Putamen (tissue), 1 donor: ENCODE data around the gene RNPS1.

Experiments used
- DNase-seq: peaks from one replicate; pipeline ENCODE4 v3.0.0-alpha.2; 2016; ENCODE audit warnings: low spot score

Gene RNPS1

GRCh38 chr16:2235695-2236336 is 32.1 kb downstream of the RNPS1 start:
- DNase-seq: no peak

- no peak for DNase-seq
These were observed 32.7 kb downstream of the RNPS1 start for GRCh38 chr16:2235234-2235651.

GRCh38 chr16:2234813-2235170 is 33.1 kb downstream of the RNPS1 start:
- DNase-seq: no peak

GRCh38 chr16:2233872-2234812 is 33.8 kb downstream of the RNPS1 start:
- DNase-seq: no peak

- no peak for DNase-seq
These were observed 34.7 kb downstream of the RNPS1 start for GRCh38 chr16:2233046-2233775.

GRCh38 chr16:2232094-2232990 is 35.6 kb downstream of the RNPS1 start:
- no peak for DNase-seq

- DNase-seq: no peak
These were observed 36.7 kb downstream of the RNPS1 start for GRCh38 chr16:2231016-2231931.

- no peak for DNase-seq
These were observed 37.5 kb downstream of the RNPS1 start for GRCh38 chr16:2230376-2230775.

GRCh38 chr16:2229632-2230250 is 38.2 kb downstream of the RNPS1 start:
- DNase-seq: no peak

- DNase-seq: no peak
These were observed 38.8 kb downstream of the RNPS1 start for GRCh38 chr16:2229091-2229490.

GRCh38 chr16:2228161-2228824 is 39.6 kb downstream of the RNPS1 start:
- no peak for DNase-seq

- no peak for DNase-seq
These were observed 41.0 kb downstream of the RNPS1 start for GRCh38 chr16:2226918-2227317.

- no peak for DNase-seq
These were observed 41.6 kb downstream of the RNPS1 start for GRCh38 chr16:2226245-2226793.

GRCh38 chr16:2223942-2224486 is 43.9 kb downstream of the RNPS1 start:
- no peak for DNase-seq

- peak; percentile 98 for DNase-seq
These were observed 44.5 kb downstream of the RNPS1 start, which contains the start of gene E4F1 for GRCh38 chr16:2223221-2223941. Gene E4F1 (plus strand): TSS chr16:2223591. CDS start chr16:2223614, 23 bp downstream.

GRCh38 chr16:2216330-2216729 is 51.6 kb downstream of the RNPS1 start:
- DNase-seq: no peak

GRCh38 chr16:2214719-2214968 is 53.3 kb downstream of the RNPS1 start, which contains the start of gene PGP:
Gene PGP (minus strand): TSS chr16:2214840. CDS start chr16:2214777, 63 bp downstream.
- DNase-seq: no peak
